AG08395 (cell line): ENCODE measurements around the gene HS1BP3.

Source experiments
- DNase-seq: peaks from one replicate; pipeline ENCODE4 v3.0.0; 2012; ENCODE audit warnings: mixed read lengths, low spot score

Gene HS1BP3

GRCh38 chr2:20629581-20630171, 21.2 kb downstream of the HS1BP3 start:
- DNase-seq, result no peak

GRCh38 chr2:20629181-20629580, 21.7 kb downstream of the HS1BP3 start:
- DNase-seq, result no peak

- no peak for DNase-seq
These were observed 23.1 kb downstream of the HS1BP3 start for GRCh38 chr2:20627712-20628380.

- no peak for DNase-seq
These were observed 24.0 kb downstream of the HS1BP3 start for GRCh38 chr2:20626698-20627513.

- no peak for DNase-seq
These were observed 24.6 kb downstream of the HS1BP3 start for GRCh38 chr2:20626392-20626697.

- no peak for DNase-seq
These were observed 25.2 kb downstream of the HS1BP3 start for GRCh38 chr2:20625491-20626391.

GRCh38 chr2:20624884-20625485, 25.9 kb downstream of the HS1BP3 start:
- no peak for DNase-seq

GRCh38 chr2:20624156-20624883, 26.6 kb downstream of the HS1BP3 start:
- no peak for DNase-seq

- DNase-seq, result no peak
These were observed 27.1 kb downstream of the HS1BP3 start for GRCh38 chr2:20623741-20624155.

- no peak for DNase-seq
These were observed 27.7 kb downstream of the HS1BP3 start for GRCh38 chr2:20623241-20623640.

- DNase-seq, result no peak
These were observed 28.2 kb downstream of the HS1BP3 start for GRCh38 chr2:20622731-20623130.

- no peak for DNase-seq
These were observed 28.6 kb downstream of the HS1BP3 start for GRCh38 chr2:20622296-20622686.

- DNase-seq, result no peak
These were observed 29.3 kb downstream of the HS1BP3 start for GRCh38 chr2:20621366-20622295.

GRCh38 chr2:20620696-20621365, 30.1 kb downstream of the HS1BP3 start:
- no peak for DNase-seq

- no peak for DNase-seq
These were observed 30.6 kb downstream of the HS1BP3 start for GRCh38 chr2:20620271-20620681.

GRCh38 chr2:20619624-20620024, 31.3 kb downstream of the HS1BP3 start:
- no peak for DNase-seq

- DNase-seq, result no peak
These were observed 31.9 kb downstream of the HS1BP3 start for GRCh38 chr2:20618886-20619521.

GRCh38 chr2:20618468-20618885, 32.4 kb downstream of the HS1BP3 start:
- DNase-seq, result peak; percentile 43

GRCh38 chr2:20617892-20618467, 32.9 kb downstream of the HS1BP3 start:
- DNase-seq, result peak; percentile 98
